WI38 (cell line): Measurements from ENCODE around the gene MBOAT2.

ENCODE experiments used
- H3K4me3 ChIP-seq: 2 replicates; pipeline ENCODE4 v1.5.1; 2011; ENCODE audit warnings: low read depth, mild to moderate bottlenecking, control low read depth, low read length
- TF ChIP-seq, protein P1 (sequence below): IDR thresholded peaks from 2 replicates; pipeline ENCODE4 v1.5.1; 2012; ENCODE audit warnings: low read depth, mild to moderate bottlenecking, control low read depth, low read length

The MBOAT2 gene

DNA sequence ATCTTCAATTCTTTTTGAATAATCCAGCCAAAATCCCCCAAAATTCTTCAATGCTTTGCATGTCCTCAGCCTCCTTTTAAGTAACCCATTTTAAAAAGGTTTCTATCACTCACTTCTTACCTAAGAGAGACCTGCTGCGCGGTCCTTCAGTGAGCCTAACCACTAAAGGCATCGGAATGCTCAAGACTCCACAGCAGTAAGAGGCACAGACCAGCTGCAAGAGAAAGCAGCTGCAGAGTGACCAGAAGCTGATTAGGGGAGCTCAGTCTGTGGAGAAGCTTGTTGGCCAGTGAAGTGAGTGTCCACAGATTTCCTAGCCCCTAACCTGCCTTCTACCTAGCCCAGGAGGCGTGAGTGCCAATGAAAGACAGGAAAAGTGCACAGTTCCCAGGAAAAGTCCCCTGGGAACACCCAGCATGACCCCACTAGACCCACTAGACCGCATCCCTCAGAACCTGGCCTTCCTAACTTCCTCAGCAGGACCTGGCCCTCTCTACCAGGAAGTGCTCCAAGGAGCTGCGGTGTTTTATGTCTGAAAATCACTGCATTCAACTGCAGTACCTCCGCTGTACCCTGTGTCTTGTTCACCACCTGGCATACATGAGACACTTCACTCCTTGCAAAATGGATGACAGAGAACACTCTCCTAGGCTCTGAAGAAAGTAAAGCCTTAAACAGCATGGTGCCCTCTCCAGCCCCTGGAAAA, 10.1 kb downstream of the MBOAT2 start:
- TF ChIP-seq, protein P1, sequence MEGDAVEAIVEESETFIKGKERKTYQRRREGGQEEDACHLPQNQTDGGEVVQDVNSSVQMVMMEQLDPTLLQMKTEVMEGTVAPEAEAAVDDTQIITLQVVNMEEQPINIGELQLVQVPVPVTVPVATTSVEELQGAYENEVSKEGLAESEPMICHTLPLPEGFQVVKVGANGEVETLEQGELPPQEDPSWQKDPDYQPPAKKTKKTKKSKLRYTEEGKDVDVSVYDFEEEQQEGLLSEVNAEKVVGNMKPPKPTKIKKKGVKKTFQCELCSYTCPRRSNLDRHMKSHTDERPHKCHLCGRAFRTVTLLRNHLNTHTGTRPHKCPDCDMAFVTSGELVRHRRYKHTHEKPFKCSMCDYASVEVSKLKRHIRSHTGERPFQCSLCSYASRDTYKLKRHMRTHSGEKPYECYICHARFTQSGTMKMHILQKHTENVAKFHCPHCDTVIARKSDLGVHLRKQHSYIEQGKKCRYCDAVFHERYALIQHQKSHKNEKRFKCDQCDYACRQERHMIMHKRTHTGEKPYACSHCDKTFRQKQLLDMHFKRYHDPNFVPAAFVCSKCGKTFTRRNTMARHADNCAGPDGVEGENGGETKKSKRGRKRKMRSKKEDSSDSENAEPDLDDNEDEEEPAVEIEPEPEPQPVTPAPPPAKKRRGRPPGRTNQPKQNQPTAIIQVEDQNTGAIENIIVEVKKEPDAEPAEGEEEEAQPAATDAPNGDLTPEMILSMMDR = no peak
- no peak overlapping the region for H3K4me3 ChIP-seq

DNA sequence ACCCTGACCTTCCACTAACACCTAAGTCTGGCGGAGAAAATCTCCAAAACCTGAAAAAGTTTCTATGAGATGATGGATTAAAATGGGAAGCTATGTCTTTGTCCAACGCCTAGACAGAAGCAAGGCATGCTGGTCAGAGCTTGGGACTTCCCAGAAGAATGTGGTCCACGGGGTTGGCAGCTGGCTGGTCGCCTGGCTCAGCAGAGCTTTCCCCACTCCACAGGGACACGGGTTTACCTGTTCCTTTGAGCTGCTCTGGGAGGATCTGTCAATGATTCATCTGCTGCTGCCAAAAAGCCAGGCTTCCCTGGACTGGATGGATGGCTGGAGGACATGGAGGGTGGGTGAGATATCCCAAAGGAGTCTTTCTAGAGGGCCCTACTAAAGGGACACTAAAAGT, 10.8 kb downstream of the MBOAT2 start:
- TF ChIP-seq, protein P1 = no peak
- H3K4me3 ChIP-seq = no peak overlapping the region

DNA sequence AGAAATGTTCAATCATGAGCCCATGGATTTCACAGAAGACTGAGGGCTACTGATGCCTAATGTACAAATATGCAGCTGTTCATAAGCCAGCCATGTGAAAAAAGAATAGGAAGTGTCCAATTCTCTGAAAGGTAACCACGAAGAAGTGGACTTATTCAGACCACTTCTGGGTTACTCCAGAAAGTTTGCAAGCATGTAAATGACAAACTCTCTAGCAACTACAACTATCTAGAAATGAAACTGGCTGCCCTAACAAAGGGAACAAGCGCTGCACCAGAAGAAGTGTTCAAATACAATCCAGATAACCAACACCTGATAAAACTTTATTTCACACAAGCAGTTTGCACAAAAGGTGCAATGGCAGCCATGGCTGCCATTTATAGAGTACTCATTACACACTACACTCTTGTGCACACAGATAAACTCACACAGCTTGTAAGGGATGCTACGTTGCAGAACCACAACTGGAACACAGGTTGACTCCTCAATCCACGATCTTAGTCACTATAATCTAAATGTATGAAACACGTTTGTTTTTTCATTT, 13.9 kb downstream of the MBOAT2 start:
- TF ChIP-seq, protein P1 = no peak
- no peak overlapping the region for H3K4me3 ChIP-seq

DNA sequence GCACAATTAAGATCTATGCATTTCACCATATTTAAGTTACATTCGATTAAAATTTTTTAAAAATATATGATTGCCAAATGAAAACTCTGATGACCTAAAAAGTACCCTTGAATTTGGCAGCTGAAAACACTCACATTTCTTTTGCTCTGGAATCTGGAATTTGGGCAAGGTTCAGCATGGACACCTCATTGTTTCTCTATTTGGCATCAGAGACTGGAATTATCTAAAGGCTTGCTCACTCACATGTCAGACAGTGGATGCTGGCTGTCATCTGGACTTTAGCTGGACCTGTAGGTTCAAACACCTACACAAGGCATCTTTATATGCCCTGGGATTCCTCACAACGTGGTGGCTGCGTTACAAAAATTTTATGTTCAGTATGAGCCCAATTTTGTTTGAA, 16.1 kb downstream of the MBOAT2 start:
- H3K4me3 ChIP-seq = no peak overlapping the region
- TF ChIP-seq, protein P1 = no peak

DNA sequence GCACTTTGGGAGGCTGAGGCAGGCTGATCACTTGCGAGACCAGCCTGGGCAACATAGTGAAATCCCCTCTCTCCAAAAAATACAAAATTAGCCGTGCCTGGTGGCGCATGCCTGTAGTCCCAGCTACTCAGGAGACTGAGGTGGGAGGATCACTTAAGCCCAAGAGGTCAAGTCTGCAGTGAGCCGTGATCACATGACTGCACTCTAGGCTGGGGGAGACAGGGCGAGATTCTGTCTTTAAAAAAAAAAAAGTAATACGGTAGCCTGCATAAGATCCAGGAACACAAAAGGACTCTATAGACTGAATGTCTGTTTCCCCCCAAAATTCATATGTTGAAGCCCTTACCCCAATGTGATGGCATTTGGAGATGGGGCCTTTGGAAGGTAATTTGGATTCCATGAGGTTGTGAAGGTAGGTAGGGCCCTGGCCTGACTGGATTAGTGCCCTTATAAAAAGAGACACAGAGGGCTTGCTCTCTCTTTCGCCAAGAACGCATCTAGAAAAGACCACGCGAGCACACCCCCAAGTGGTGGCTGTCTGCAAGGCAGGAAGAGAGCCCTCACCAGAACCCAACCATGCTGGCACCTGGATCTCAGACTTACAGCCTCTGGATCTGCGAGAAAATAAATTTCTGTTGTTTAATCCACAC, 17.0 kb downstream of the MBOAT2 start:
- TF ChIP-seq, protein P1 = 0 out of 2 replicates have a peak, but pooled peaks have one; percentile 4
- no peak overlapping the region for H3K4me3 ChIP-seq

DNA sequence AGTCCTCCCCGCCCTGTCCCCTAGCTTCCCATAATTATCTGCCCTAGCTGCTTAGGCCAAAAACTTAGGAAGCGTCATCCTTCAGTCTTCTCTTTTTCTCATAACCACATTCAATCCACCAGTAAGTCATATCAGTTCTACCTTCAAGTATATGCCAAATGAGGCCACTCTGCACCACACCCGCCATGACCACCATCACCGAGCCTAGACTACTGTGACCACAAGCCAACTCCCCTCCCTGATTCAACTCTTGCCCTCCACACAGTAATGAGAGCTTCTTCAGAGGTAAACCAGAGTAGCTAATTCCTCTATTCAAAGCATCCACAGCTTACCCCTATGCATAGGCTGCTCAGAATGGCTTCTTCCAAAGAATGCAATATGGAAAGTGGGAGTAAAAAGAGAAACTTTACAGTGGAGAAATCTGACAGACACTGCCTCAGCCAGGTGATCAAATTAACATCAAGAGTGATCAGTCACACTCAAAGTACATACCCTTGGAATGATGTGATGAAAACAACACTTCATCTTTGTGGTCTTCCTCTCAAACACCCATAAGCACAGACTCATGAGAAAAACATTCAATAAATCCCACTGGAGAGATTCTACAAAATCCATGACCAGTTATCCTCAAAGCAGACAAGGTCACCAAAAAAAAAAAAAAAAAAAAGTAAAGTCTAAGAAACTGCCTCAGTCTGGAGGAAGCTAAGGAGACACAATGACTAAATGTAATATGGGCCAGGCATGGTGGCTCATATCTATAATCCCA, 17.7 kb downstream of the MBOAT2 start:
- H3K4me3 ChIP-seq = no peak overlapping the region
- TF ChIP-seq, protein P1 = no peak
